Upper lobe of left lung (tissue), 6 donors: ENCODE results near the gene MSTN. TPM values are rescaled to one million over a fixed set of nuclear protein-coding genes. Genes with fewer than 3 reads are reported as not detected.

ENCODE experiments used
- ATAC-seq, 2 donors: fragments of 200-7000 bp; cut with Tn5 transposase; one replicate each; pipeline ENCODE4 v1.9.1; 2022; ENCODE audit warnings: mild to moderate bottlenecking in 2 of 2, moderate library complexity in 2 of 2; ENCODE audit not compliant: low FRiP score in 2 of 2
- DNase-seq, 2 donors: peaks; one replicate each; pipeline ENCODE4 v3.0.0-alpha.2; 2019 to 2020
- H3K27ac ChIP-seq, 4 donors: fragments of 200-600 bp; sonication (generic); one replicate each; pipeline ENCODE4 v1.5.1; 2016 to 2019
- H3K27me3 ChIP-seq, 4 donors: fragments of 200-600 bp; sonication (generic); one replicate each; pipeline ENCODE4 v1.5.1; 2017 to 2019
- H3K36me3 ChIP-seq, 4 donors: fragments of 200-600 bp; sonication (generic); one replicate each; pipeline ENCODE4 v1.5.1; 2016 to 2019
- H3K4me1 ChIP-seq, 4 donors: fragments of 200-600 bp; sonication (generic); one replicate each; pipeline ENCODE4 v1.5.1; 2018 to 2019
- H3K4me3 ChIP-seq, 4 donors: fragments of 200-600 bp; sonication (generic); one replicate each; pipeline ENCODE4 v1.5.1; 2017 to 2019; ENCODE audit warnings: mild to moderate bottlenecking in 2 of 4, moderate library complexity in 1 of 4
- H3K9me3 ChIP-seq, 4 donors: fragments of 200-600 bp; sonication (generic); one replicate each; pipeline ENCODE4 v1.5.1; 2018 to 2019
- CTCF ChIP-seq, 6 experiments: fragments of 450-650 bp in 4 of 6; fragments of 200-600 bp in 2 of 6; sonication (generic) in 2 of 6; IDR thresholded peaks; one replicate each; pipeline ENCODE4 v1.5.1; 2016 to 2019; ENCODE audit warnings: antibody characterized with exemption in 6 of 6
- EP300 ChIP-seq, 4 donors: sonication (generic); formaldehyde crosslinking; IDR thresholded peaks; one replicate each; pipeline ENCODE4 v1.5.1; 2017; ENCODE audit warnings: antibody characterized with exemption in 4 of 4, control low read depth in 2 of 4
- POLR2A ChIP-seq, 4 donors: fragments of 450-650 bp; IDR thresholded peaks; one replicate each; pipeline ENCODE4 v1.5.1; 2016 to 2017; ENCODE audit warnings: antibody characterized with exemption in 4 of 4, mild to moderate bottlenecking in 2 of 4
- POLR2AphosphoS5 ChIP-seq, 2 donors: sonication (generic); formaldehyde crosslinking; IDR thresholded peaks; one replicate each; pipeline ENCODE4 v1.5.1; 2017; ENCODE audit warnings: antibody characterized with exemption in 2 of 2
- WGBS, 2 donors: methylation state at CpG; one replicate each; pipeline ENCODE4 v1.1.5; 2017 to 2018; 5-methylcytosine and 5-hydroxymethylcytosine counted together
- total RNA-seq, 6 donors: library from RNA; depleted of rRNA in 4 of 6; stranded (reverse); fragments of >200 nt in 4 of 6; gene quantifications; one replicate each; pipeline versions ENCODE4 v1.1.0 to v1.2.1, GENCODE V29; 2016 to 2021
- donor health status: DM: no; HTN: no; CAD: no; lungs with moderate emphysema.
- donor health status: DM: no; HTN: yes; CAD: no; lungs with severe emphysema.

Gene MSTN
- total RNA-seq, 6 donors from 2014 or later, result 0.13 to 0.39 (median 0.33) TPM; not detected in 3

- TF ChIP-seq POLR2AphosphoS5 (IDR thresholded peaks at IDR 0.05), result no peak
- TF ChIP-seq EP300 (IDR thresholded peaks at IDR 0.05), result no peak
- TF ChIP-seq CTCF (IDR thresholded peaks at IDR 0.05), result peak in 3 of 6 experiments; percentile 31 to 42 (median 37)
- no peak for TF ChIP-seq POLR2A (IDR thresholded peaks at IDR 0.05)
- Histone ChIP-seq H3K27me3 (no peaks in the 10 kb centered on the region), H3K27ac (no peak overlapping the region), H3K4me1 (no peaks in the 10 kb centered on the region), H3K4me3 (no peak overlapping the region), H3K36me3 (no peaks in the 10 kb centered on the region), H3K9me3 (no peaks in the 10 kb centered on the region)
- DNase-seq (no peak), ATAC-seq (peak in 1 of 2 donors; percentile 58)
- 39 to 47% methylated on average over 3 of the region's 3 CpGs for WGBS, 2 donors
Observed at GRCh38 chr2:190069936-190070696, 7.6 kb upstream of the MSTN start.

DNA sequence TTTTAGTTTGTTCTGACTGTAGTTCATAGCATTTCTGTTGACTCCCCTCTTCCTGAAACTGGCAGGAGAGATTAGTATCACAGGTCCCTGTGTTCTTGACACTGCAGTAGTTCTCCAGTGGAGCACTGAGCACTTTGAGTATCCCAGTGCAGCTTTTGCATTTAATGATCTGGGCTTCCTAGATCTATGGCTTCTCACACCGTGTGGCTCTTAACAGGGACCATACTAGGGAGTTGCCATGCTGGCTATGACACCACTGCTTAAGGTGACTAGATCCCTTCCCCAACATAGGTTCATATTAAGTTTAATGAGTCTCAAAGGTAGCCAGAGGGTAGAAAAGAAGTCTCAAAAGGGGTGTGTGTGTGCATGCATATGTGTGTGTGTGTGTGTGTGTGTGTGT, 6.2 kb upstream of the MSTN start:
- ATAC-seq (no peak), DNase-seq (no peak)
- Histone ChIP-seq H3K4me3 (no peak overlapping the region), H3K9me3 (no peaks in the 10 kb centered on the region), H3K27me3 (no peaks in the 10 kb centered on the region), H3K36me3 (no peaks in the 10 kb centered on the region), H3K27ac (no peak overlapping the region), H3K4me1 (no peaks in the 10 kb centered on the region)
- TF ChIP-seq POLR2AphosphoS5 (IDR thresholded peaks at IDR 0.05) (no peak), EP300 (IDR thresholded peaks at IDR 0.05) (no peak), POLR2A (IDR thresholded peaks at IDR 0.05) (no peak), CTCF (IDR thresholded peaks at IDR 0.05) (no peak)
- 33 to 75% methylated on average over 1 of the region's 1 CpG for WGBS, 2 donors

DNA sequence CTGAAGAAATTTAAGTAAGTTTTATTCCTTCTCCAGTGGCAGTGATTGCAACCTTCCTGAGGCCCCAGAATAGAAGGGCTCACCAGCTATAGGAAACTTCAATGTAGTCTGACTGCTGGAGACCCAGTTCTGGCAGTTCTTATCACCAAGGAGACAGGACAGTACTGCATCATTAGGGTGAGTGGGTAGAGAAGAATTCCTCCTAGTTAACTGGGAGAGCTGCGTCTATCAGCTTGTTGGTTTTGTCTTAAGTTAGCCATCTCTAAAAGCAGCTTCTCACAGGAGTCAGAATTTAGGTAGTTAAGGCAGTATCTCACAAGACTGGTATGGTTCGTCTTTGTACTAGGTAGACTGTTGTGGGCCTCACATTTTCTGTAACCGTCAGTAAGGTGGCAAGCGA, 3.3 kb upstream of the MSTN start:
- Histone ChIP-seq H3K27me3 (no peaks in the 10 kb centered on the region), H3K27ac (no peak overlapping the region), H3K9me3 (no peaks in the 10 kb centered on the region), H3K36me3 (no peaks in the 10 kb centered on the region), H3K4me1 (no peaks in the 10 kb centered on the region), H3K4me3 (no peak overlapping the region)
- TF ChIP-seq CTCF (IDR thresholded peaks at IDR 0.05) (no peak), POLR2AphosphoS5 (IDR thresholded peaks at IDR 0.05) (no peak), EP300 (IDR thresholded peaks at IDR 0.05) (no peak), POLR2A (IDR thresholded peaks at IDR 0.05) (no peak)
- DNase-seq (no peak), ATAC-seq (no peak)
- WGBS, 2 donors, result 90 to 96% methylated on average over 4 of the region's 4 CpGs

DNA sequence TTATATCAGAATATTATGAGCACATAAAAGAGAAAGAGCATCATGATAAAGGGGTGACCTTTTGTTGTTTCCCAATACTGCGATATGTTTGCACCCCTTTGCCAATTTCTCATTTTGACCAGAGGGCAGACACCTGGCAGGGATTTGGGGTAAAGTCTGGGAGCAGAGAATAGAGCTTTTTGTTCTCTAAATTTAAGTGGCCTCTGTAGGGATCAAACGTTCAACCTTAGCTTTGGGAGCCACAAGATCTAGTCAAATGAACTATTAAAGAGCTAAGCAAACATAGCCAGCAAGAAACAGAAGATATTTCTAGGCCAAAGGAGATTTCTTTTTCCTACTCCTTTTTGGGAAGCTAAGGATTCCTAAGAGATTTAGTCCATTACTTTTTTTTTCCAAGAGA, 1.1 kb upstream of the MSTN start:
- Histone ChIP-seq H3K4me3 (no peak overlapping the region), H3K36me3 (no peaks in the 10 kb centered on the region), H3K27ac (no peak overlapping the region), H3K9me3 (no peaks in the 10 kb centered on the region), H3K27me3 (no peaks in the 10 kb centered on the region), H3K4me1 (no peaks in the 10 kb centered on the region)
- TF ChIP-seq CTCF (IDR thresholded peaks at IDR 0.05), result no peak
- 68 to 79% methylated on average over 2 of the region's 2 CpGs for WGBS, 2 donors
- no peak for DNase-seq
- no peak for ATAC-seq

- TF ChIP-seq EP300 (IDR thresholded peaks at IDR 0.05) (no peak), CTCF (IDR thresholded peaks at IDR 0.05) (no peak), POLR2AphosphoS5 (IDR thresholded peaks at IDR 0.05) (no peak), POLR2A (IDR thresholded peaks at IDR 0.05) (no peak)
- Histone ChIP-seq H3K36me3 (no peaks in the 10 kb centered on the region), H3K9me3 (no peaks in the 10 kb centered on the region), H3K27ac (no peak overlapping the region), H3K4me1 (no peaks in the 10 kb centered on the region), H3K4me3 (no peak overlapping the region), H3K27me3 (no peaks in the 10 kb centered on the region)
- 88 to 93% methylated on average over 6 of the region's 6 CpGs for WGBS, 2 donors
- DNase-seq, result no peak
- no peak for ATAC-seq
Observed at GRCh38 chr2:190062053-190062452, 476 bp downstream of the MSTN start.
